HG03060 (cell line): Measurements from ENCODE around the gene FARS2.

Experiments
- ATAC-seq: cut with Tn5 transposase; IDR thresholded peaks from one replicate; pipeline ENCODE4 v1.9.1; 2021; ENCODE audit warnings: low read depth, moderate number of reproducible peaks; ENCODE audit not compliant: unreplicated experiment

Gene FARS2

DNA sequence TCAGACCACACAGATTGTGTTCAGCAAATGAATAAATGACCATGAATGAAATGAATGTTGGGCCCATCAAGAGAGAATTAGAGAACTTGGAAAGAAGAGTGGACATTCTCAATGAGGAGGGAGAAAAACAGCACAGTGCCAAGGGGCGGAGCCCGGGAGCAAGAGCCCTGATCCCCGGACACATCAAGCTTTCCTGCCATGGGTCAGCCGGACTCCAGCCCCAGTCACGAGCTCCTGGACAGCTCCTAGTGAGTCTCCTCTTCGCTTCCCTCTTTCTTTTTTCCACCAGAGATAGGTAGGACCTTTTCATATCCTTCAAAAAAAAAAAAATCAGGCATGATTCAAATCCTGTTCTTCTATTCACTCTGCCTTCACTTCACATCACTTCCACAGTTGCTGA is 471.2 kb downstream of the FARS2 start:
- no peak for ATAC-seq

DNA sequence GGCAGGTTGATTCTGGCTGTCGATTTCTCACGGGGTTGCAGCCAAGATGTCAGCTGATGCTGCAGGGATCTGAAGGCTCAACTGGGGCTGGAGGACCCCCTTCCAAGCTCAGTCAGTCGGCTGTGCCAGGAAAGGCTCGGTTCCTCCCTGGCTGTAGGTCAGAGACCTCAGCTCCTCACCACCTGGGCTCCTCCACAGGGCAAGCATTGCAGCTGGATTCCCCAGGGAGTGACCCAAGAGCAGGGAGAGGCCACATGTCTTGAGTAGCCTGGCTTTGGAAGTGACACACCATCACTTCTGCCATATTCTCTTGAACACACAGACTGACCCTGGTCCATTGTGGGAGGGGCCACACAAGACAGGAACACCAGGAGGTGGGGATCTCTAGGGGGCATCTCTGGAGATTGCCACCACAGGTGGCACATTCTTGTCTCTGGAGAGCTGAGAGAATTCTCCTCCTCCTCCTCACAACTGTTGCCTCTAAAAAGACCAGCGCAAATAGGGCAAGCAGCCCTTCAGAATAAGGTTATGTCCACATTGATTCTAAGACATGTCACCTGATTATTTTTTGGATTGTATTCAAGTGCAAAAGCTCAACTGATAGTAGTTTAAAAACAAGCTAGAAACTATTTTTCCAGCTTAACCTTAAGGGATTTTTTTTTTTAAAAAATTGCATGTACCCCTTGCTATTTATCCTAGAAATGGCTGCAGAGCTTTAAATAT is 474.9 kb downstream of the FARS2 start:
- no peak for ATAC-seq

DNA sequence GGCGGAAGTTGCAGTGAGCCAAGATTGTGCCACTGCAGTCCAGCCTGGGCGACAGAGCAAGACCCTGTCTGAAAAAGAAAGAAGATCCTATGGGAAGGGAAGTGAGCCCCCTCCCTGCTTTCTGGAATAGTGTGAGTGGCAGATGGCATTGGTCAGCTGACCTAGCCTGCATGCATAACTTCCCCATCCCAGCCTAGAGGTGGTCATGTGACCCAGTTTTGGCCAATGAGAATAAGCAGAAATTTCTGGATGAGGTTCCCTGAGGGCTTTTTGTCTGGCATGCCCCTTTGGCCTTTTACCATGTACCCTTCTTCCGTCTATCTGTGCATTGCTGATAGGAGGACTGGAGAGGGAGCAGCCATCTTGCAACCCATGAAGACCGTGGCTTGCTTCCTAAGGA is 476.1 kb downstream of the FARS2 start:
- ATAC-seq = no peak

DNA sequence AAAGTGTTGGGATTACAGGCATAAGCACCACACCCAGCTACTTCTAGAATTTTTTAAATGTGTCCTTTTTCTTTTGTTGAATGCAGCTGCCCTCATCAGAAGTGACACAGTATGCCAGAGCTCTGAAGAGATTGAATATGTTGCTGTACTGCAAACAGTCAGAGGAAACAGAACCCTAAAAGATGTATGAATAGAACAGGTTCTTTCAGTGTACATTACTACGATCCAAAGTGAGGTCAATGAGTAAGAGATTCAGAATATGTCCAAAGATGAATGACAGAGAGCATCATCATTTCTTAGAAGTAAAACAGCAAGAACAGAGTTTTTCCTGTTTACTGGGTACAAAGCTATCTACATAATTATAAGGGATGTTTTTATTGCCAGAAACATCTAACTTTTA is 476.9 kb downstream of the FARS2 start:
- ATAC-seq = no peak

DNA sequence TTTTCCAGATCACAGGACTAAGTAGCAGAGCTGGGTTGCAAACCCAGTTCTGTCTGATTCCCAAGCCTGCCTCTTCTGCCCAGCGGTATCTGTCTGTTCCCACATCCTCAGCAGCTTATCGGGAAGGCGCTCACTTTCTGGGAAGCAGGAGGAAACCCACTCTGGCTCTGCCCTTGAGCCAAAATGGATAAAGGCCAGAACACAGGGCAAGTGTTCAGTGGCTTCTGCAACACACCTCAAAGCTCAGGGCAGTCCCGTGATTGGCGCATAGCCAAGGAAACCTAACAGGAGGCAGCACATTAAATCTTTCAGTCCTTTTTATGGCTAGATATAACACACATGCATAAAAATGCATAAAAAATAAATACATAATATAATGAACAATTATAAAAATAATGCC is 483.2 kb downstream of the FARS2 start:
- ATAC-seq = no peak

DNA sequence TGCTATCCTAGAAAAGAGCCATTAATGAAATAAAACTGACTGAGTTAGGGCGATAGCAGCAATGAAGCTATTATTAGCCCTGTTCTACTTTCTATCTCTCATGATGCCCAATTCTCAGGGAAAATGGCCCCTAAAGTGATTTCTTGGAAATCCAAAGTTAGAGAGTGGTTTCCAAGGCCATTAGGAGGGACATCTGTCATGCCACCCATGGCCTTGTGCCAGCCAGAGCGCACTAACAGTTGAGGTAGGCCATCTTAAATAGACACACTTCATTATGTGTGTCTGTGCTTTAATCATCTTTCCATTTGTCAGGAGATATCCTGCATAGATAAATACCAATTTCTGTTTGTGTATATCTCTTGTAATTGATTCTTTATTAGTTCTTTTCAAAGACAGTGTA is 483.8 kb downstream of the FARS2 start:
- ATAC-seq = no peak

DNA sequence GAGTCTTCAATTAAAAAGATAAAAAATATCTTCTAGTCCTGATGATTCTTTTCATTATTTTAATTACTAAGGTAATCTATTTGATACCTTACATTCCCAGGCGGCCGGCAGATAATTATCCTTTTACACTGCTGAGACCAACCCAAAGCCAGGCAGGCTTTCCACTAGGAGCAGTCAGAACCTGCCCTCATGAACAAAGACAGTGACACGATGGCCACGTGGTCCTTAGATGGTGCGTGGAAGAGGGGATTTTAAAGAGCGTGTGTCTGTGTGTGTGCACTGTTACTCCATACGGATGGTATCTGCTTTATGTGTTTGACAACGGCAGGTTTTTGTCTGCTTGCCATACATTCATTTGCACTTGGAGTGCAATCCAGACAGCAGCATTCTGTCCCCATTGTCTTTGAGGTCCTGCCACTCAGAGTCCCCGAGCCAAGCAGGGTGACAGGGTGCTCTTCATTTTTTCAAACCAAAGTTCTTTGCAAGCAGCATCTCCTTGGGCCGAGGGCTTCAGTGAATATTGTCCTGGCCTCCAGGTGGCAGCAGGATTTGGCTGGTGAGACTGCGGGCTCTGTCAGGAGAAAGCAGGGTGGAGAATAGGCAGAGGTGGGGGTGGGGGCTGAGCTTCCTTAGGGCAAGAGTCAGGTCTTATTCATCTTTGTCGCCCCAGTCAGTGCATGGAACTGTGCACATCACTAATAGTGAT is 484.9 kb downstream of the FARS2 start:
- ATAC-seq = no peak

DNA sequence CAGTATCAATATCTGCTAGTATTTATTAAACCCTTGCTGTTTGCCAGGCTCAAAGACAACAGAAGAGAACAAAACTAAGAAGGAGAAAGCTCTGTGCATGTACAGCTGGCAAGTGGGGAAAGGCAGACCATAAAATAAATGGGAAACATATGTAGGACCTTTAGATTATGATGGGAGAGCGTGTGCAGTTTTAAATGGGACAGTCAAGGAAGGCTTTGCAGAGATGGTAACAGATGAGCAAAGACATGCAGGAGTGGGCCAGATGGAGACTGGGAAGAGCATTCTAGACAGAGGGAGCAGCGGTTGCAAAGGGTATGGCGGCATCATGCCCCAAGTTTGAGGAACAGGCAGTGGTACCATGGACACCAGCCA is 485.4 kb downstream of the FARS2 start:
- ATAC-seq = no peak

DNA sequence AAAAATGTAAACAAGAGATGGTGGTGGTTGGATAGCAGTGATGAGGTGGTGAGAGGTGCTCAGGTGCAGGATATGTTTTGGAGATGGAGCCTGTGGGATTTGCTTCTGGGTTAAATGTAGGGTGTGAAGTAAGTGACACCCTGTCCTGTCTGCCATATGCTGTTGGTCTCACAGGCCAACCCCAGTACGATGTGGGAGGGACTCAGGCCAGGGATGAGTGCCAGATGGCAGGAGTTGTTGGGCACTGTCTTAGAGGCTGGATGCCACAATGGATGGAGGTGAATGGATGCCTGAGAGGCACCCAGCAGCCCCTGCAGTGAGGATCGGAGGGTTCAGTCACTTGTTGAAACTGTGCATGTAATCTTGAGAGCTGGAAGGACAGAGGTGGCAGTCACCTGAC is 486.1 kb downstream of the FARS2 start:
- no peak for ATAC-seq

DNA sequence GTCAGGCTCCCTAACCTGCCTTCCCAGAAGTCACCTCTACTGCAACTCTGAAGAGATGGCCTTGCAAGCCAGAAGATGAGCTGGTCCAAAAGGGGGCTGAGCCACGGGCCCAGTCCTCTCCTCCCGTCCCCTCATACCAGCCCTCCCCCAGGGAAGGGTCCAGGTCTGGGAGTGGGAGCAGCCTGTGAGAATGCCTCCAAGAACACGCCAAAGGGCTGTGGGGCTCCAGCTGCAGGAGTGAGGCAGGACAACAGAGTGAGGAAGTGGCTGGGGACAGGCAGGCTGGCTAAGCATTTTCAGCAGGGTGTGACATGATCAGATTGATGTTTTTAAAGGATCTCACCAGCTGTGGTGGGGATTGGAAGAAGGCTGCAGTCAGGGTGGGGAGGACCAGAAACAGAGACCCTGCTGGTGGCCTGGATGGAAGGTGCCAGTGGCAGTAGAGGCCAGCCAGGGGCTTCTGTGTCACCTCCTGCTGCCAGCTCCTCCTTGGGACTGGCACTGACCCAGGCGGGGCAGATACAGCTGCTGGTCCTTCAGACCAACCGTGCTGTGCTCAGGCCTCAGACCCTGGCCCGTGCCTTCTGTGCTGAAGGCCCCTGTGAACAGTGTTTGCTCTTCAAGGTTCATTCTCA is 487.8 kb downstream of the FARS2 start:
- ATAC-seq = no peak

DNA sequence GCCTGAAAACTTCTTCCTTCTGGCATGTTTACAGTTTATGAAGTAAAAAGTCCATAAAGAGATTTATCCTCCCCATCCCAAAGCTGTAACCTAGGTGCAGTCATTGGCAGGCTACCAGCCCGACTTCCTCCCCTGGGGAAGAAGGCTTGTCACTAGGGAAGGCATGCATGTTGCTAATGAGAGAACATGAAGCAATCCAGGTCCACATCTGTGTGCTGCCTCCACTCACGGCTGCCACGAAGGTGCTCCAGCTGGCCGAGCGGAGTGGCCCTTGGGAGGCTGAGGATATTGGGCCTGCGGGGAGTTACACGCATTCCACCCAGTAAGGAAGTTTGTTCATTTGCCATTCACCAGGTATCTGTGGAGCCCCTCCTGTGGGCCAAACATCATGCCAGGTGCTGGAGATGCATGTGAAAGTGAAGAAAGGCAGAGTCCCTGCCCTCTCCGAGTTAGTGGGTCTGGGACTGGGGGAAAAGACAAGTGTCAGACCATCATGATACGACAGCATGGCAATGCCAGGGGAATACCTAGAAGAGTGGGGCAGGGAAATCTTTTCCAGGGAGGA is 488.4 kb downstream of the FARS2 start:
- ATAC-seq = no peak

DNA sequence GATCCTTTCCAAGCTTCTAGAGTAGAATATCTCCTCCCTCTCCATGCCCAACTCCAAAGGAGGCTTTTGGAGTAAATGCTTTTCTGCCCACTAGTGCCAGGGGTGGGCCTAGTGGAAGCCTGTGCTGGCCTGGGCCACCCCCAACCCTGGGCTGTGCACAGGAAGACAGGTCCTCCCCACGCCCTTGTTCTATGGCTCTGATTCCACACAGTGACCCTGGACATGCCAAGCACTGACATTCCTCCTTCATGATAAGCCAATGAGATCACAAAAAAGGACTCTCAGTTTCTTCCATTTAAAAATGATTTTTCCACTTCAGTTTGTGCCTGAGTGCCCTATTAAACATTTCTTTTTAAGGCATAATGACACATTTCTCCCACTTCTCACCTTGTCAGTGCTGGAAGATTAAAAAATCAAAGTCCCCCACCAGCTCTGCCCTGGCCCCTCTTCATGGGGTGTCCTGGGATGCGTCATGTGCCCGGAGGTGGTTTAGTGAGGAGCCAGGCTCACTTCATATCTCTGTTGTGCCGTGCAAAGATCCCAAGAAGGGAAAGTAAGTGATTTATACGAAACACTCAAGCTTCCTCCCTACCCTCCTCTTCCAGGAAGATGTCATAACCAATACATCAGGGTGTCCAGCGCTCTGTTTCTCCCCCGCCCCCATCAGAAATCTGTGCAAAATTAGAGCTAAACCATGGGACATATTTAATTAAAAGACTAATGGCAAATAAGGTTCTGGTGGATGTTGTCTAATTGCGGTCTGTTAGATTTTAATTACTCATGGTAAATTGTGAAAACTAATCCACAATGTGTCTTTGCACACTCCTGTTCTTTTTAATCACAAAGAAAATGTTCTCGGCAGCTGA is 490.4 kb downstream of the FARS2 start:
- ATAC-seq = no peak

DNA sequence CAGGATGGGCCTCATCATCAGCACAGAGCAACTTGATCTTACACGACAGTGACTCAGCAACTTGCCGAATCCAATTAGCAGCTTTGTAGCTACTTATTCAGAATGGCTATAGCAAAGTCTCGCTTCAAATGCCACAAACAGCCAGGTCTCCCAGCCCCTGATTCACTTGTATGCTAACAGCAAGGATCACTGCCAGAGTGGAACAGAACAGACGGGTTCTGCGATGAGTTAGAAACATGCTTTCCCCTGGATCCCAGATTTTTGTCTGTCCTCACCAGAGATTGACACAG is 491.0 kb downstream of the FARS2 start:
- no peak for ATAC-seq

DNA sequence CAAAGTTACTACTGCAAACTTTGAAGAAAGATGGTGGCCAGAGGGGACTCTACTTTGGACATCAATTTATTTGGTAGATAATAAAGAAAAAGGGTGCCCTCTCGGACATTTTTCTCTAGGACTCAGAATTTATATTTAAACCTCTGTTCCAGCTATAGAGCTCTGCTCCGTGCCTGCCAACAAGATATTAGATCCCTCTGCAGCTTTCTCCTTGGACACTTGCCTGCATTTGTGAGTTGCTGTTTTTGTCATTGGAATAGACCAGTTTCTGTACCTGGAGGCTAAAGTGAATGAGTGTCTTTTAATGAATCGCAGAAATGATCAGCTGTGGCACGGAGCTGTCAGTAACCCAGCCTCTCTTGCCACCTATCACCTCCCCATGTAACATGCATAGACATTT is 491.9 kb downstream of the FARS2 start:
- ATAC-seq = no peak

DNA sequence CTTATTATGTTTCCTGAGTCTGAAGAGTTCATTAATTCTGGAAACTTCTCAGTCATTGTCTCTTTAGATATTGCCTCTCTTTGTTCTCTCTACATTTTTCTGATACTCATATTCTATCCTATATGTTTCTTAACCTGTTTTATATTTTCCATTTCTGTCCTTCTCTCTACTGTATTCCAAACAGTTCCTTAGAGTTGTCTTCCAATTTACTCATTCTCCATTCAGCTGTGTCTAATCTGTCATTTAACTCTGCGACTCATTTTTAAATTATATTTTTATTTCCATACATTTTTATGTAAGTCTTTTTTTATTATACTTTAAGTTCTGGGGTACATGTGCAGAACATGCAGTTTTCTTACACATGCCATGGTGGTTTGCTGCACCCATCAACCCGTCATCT is 493.6 kb downstream of the FARS2 start:
- no peak for ATAC-seq

DNA sequence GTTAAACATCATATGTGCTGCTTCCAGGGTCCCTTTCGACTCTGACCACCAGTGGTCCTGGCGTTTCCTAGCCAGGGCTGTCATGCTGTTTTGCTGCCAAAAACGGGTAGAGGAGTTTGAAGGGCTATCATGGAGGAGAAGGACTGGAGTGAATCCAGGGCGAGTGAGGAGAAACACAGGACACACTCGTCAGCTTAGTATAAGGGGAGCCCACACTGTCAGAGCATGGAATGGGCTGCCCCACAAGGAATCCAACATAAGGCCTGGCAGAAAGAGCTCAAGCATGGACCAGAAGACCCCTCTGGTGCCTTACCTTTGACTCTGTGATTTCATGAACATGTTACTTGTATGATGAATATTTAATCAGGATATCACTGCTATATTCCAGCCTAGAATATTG is 498.3 kb downstream of the FARS2 start:
- no peak for ATAC-seq

DNA sequence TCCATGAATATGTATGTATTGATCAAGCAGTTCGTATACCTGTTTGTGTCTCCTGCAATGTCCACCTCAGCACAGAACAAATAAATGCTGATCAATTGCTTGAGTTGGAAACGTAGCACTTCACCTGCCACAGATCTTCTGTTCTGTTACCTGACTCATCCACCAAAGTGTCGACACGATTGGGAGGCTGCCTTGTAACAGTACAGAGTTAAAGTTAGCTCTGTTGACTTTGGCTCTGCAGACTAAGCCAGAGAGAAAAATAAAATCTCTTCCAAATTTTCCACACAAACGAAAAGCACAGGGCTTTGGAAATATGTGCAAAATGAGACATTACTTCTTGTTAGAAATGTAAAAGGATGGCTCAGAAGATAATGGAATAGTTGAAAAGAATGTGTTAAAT is 500.1 kb downstream of the FARS2 start:
- ATAC-seq = no peak

DNA sequence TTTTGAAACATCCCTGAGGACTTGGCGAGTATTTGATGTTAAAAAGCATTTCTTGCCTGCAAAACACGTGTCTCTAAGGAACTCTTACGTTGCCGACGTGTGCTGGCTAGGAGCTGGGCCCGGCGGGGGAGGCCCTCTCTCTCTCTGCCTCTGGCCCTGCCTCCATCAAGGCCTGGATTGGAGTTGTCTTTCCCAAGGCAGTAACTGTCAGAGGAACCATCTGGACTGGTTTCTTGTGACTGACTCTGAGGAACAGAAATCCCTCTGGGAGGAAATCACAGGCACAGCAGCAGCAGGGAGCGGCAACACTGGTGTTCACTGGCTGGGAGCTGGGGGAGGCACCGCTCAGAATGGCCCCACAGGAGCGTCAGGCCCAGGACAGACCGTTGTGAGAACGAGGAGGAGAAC is 501.3 kb downstream of the FARS2 start:
- ATAC-seq = no peak

DNA sequence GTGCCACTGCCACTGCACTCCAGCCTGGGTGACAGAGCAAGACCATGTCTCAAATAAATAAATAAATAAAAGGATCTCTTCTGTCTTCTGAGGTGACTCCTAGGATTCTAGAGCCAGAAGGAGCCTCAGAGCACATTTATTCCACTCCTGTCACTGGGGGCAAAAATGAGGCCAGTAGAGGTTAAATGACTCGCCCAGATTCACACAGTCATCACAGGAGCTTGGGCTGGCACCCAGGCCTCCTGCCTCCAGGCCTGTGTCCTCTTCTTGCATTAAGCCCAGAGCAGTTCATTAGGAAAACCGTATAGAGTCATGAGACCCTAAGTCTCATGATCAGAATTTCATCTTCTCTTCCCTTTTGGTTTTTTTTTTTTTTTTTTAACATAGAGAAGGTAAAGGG is 502.1 kb downstream of the FARS2 start:
- ATAC-seq = no peak

DNA sequence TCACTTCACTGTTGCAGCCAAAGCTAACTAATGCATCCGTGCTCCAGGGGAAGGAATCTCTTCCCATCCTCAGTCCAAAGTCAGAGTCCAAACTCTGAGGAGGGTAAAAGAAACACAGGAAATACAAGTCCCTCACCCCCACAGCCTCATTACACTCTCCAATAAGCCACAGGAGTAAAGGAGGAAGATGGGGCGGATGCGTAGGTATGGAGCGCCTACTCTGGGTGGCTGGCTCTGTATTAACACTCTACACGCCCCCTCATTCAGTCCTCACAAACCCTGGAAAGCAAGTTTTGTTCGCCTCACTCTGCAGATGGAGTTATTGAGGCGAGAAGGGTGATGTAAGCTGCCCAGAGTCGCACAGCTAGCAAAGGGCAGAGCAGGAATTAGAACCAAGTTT is 502.6 kb downstream of the FARS2 start:
- no peak for ATAC-seq

DNA sequence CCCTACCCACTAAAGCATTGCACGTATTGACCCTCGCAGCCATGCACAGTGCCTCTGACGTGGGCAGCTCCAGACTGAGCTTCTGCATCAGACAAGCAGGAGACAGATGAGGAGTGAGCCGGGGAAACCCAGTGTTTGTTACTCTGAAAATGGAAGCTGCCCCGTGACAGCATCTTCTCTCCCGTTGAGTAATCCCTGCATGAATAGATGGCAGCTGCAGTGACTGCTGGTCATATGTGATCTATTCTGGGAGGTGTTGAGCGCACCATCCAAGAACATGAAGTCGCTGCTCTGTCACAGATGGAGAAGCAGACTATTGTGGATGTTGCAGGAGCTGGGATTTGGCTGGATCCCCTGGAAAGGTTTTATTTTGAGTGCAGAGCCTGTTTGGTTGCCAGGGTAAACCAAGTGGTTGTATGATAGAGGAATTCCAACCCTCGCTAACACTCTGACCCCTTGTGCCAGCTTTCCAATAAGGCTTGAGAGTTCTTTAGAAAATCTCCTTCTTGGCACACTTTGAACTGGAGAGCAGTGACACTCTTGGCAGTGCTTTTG is 503.2 kb downstream of the FARS2 start:
- peak; percentile 46 for ATAC-seq
